ENCODE data around the gene RSL24D1.
"Not testable (repeated sequence)": the region's sequence is repeated elsewhere in the genome, so short reads cannot be mapped to it uniquely, and the experiment has no call there.

The RSL24D1 gene

GRCh38 chr15:55204464-55204863, 7.7 kb upstream of the RSL24D1 start:
- DNase-seq (ENCODE audit: low read depth), result no peak

GRCh38 chr15:55202206-55202605, 5.5 kb upstream of the RSL24D1 start:
- no peak for DNase-seq (ENCODE audit: low read depth)

GRCh38 chr15:55198706-55199105, 2.0 kb upstream of the RSL24D1 start:
- DNase-seq (ENCODE audit: low read depth), result no peak

- no peak for DNase-seq (ENCODE audit: low read depth)
These were observed 978 bp upstream of the RSL24D1 start for GRCh38 chr15:55197719-55198118.

GRCh38 chr15:55197362-55197705, 593 bp upstream of the RSL24D1 start:
- no peak for DNase-seq (ENCODE audit: low read depth)

GRCh38 chr15:55195996-55196395, 745 bp downstream of the RSL24D1 start:
- DNase-seq (ENCODE audit: low read depth), result no peak

GRCh38 chr15:55194256-55194655, 2.5 kb downstream of the RSL24D1 start:
- DNase-seq (ENCODE audit: low read depth), result no peak

- DNase-seq (ENCODE audit: low read depth), result no peak
These were observed 10.4 kb downstream of the RSL24D1 start for GRCh38 chr15:55186331-55186730.

- no peak for DNase-seq (ENCODE audit: low read depth)
These were observed 13.1 kb downstream of the RSL24D1 start for GRCh38 chr15:55183679-55184078.

GRCh38 chr15:55179141-55179540, 17.6 kb downstream of the RSL24D1 start:
- no peak for DNase-seq (ENCODE audit: low read depth)

- DNase-seq (ENCODE audit: low read depth), result no peak
These were observed 26.4 kb downstream of the RSL24D1 start for GRCh38 chr15:55170361-55170760.

GRCh38 chr15:55168350-55168974, 28.3 kb downstream of the RSL24D1 start:
- DNase-seq (ENCODE audit: low read depth), result peak; percentile 19

- no peak for DNase-seq (ENCODE audit: low read depth)
These were observed 32.5 kb downstream of the RSL24D1 start for GRCh38 chr15:55164284-55164683.

- no peak for DNase-seq (ENCODE audit: low read depth)
These were observed 45.1 kb downstream of the RSL24D1 start for GRCh38 chr15:55151631-55152030.

GRCh38 chr15:55143132-55143531, 53.6 kb downstream of the RSL24D1 start:
- not testable (repeated sequence) for DNase-seq (ENCODE audit: low read depth)

GRCh38 chr15:55133972-55134371, 62.8 kb downstream of the RSL24D1 start:
- no peak for DNase-seq (ENCODE audit: low read depth)

- DNase-seq (ENCODE audit: low read depth), result no peak
These were observed 64.1 kb downstream of the RSL24D1 start for GRCh38 chr15:55132672-55133071.

Measured in HS-27A (cell line).